A673 (cell line): ENCODE data around the gene COQ3.

Source experiments
- EZH2 ChIP-seq: fragments of 200-600 bp; sonication (generic); IDR thresholded peaks from 2 replicates; pipeline ENCODE4 v1.6.1; 2017; ENCODE audit warnings: borderline replicate concordance, low read depth, mild to moderate bottlenecking, mixed read lengths, antibody characterized with exemption, low read length; ENCODE audit not compliant: poor library complexity, severe bottlenecking
- TF ChIP-seq, protein P1 (sequence below): fragments of 300-800, 200-600 bp; sonication (generic); conservative IDR thresholded peaks from 2 replicates; pipeline ENCODE4 v1.5.1; 2017; ENCODE audit warnings: low read depth, mild to moderate bottlenecking, antibody characterized with exemption, low read length, moderate library complexity, mixed read lengths

DNA sequence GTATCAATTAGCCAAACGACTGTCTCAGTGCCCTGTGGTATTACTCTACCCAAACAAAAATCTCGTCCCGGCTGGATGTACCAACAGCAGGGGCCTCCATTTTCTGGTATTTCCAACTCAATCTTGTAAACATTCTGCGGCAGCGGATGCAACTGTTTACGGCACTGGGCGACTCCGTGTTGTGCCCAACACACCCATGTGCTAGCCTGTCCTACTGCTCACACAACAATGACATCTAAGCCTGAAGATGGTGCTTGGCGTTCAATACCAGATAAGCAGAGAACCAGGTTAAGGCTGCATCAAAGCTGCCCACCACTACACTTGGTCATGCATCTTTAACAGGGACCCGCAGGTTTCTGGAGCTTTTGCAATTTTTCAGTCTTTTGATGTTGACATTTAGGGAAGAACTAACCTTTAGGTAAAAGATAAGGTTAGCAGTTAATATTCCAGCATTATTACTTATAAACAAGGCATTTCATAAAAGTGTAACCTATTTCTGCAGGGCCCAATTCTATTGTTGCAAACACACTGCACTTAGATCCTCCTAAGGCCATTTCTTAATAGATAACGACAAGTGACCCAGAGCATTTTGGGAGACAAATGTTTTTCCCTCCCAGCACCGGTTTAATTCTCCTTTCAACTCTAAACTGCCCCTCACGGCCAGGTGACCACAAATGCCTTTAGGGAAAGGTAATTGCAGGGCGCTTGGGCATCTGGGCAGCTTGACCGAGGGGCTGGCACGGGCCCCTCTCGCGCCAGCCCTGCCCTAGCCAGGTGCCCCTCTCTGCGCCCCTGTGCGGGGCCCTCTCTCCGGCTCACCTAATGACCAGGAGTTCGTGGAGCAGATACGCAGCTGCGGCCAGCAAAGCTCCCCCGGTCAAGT is 45.5 kb downstream of the COQ3 start:
- no peak for TF ChIP-seq EZH2
- TF ChIP-seq, protein P1, sequence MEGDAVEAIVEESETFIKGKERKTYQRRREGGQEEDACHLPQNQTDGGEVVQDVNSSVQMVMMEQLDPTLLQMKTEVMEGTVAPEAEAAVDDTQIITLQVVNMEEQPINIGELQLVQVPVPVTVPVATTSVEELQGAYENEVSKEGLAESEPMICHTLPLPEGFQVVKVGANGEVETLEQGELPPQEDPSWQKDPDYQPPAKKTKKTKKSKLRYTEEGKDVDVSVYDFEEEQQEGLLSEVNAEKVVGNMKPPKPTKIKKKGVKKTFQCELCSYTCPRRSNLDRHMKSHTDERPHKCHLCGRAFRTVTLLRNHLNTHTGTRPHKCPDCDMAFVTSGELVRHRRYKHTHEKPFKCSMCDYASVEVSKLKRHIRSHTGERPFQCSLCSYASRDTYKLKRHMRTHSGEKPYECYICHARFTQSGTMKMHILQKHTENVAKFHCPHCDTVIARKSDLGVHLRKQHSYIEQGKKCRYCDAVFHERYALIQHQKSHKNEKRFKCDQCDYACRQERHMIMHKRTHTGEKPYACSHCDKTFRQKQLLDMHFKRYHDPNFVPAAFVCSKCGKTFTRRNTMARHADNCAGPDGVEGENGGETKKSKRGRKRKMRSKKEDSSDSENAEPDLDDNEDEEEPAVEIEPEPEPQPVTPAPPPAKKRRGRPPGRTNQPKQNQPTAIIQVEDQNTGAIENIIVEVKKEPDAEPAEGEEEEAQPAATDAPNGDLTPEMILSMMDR, result no peak
